HG03460 (cell line): Measurements from ENCODE around the gene GJA8.
"Not testable (repeated sequence)": the region's sequence is repeated elsewhere in the genome, so short reads cannot be mapped to it uniquely, and the experiment has no call there.

Source experiments
- ATAC-seq: cut with Tn5 transposase; IDR thresholded peaks from one replicate; pipeline ENCODE4 v1.9.1; 2021; ENCODE audit not compliant: unreplicated experiment

Gene GJA8

GRCh38 chr1:147927215-147927614 is 24.6 kb downstream of the GJA8 start:
- not testable (repeated sequence) for ATAC-seq

- ATAC-seq = not testable (repeated sequence)
Observed at GRCh38 chr1:147927689-147928088, 25.1 kb downstream of the GJA8 start.

- peak; percentile 95 for ATAC-seq
Observed at GRCh38 chr1:147928236-147929132, 25.9 kb downstream of the GJA8 start, which contains the start of gene GPR89B. Gene GPR89B, plus strand, starts transcription at chr1:147928420. Its CDS starts 117 bp downstream, at chr1:147928537.

GRCh38 chr1:147931137-147931536 is 28.5 kb downstream of the GJA8 start:
- not testable (repeated sequence) for ATAC-seq

- ATAC-seq = not testable (repeated sequence)
Observed at GRCh38 chr1:147935296-147935695, 32.7 kb downstream of the GJA8 start.

- not testable (repeated sequence) for ATAC-seq
Observed at GRCh38 chr1:147940456-147940855, 37.9 kb downstream of the GJA8 start.

- not testable (repeated sequence) for ATAC-seq
Observed at GRCh38 chr1:147942563-147942962, 40.0 kb downstream of the GJA8 start.

GRCh38 chr1:147949517-147949916 is 46.9 kb downstream of the GJA8 start:
- ATAC-seq = not testable (repeated sequence)
